ENCODE measurements around the gene SKAP1.
A peak's percentile ranks its signal among the peaks of the same experiment; 100 is the strongest.

Gene SKAP1

GRCh38 chr17:48143629-48144028 lies 286.4 kb downstream of the SKAP1 start:
- peak; percentile 15 for DNase-seq (ENCODE audit: low read depth)
- H3K4me3 ChIP-seq (ENCODE audit: low read depth, low read length) = no peak overlapping the region
- no peak for TF ChIP-seq CTCF (IDR thresholded peaks at IDR 0.05; ENCODE audit: insufficient read depth, low read depth, low read length, missing control alignments)

GRCh38 chr17:48139944-48140343 lies 290.1 kb downstream of the SKAP1 start:
- TF ChIP-seq CTCF (IDR thresholded peaks at IDR 0.05; ENCODE audit: insufficient read depth, low read depth, low read length, missing control alignments) = no peak
- no peak for DNase-seq (ENCODE audit: low read depth)
- H3K4me3 ChIP-seq (ENCODE audit: low read depth, low read length) = no peak overlapping the region

- H3K4me3 ChIP-seq (ENCODE audit: low read depth, low read length) = no peak overlapping the region
- no peak for DNase-seq (ENCODE audit: low read depth)
- no peak for TF ChIP-seq CTCF (IDR thresholded peaks at IDR 0.05; ENCODE audit: insufficient read depth, low read depth, low read length, missing control alignments)
Observed at GRCh38 chr17:48137656-48138055, 292.4 kb downstream of the SKAP1 start.

GRCh38 chr17:48134912-48135480 lies 295.0 kb downstream of the SKAP1 start:
- no peak for DNase-seq (ENCODE audit: low read depth)
- peak; percentile 36 for TF ChIP-seq CTCF (IDR thresholded peaks at IDR 0.05; ENCODE audit: insufficient read depth, low read depth, low read length, missing control alignments)
- no peak overlapping the region for H3K4me3 ChIP-seq (ENCODE audit: low read depth, low read length)

GRCh38 chr17:48132385-48132784 lies 297.6 kb downstream of the SKAP1 start:
- no peak for DNase-seq (ENCODE audit: low read depth)
- no peak for TF ChIP-seq CTCF (IDR thresholded peaks at IDR 0.05; ENCODE audit: insufficient read depth, low read depth, low read length, missing control alignments)
- H3K4me3 ChIP-seq (ENCODE audit: low read depth, low read length) = no peak overlapping the region

GRCh38 chr17:48131216-48131824 lies 298.7 kb downstream of the SKAP1 start:
- peak; percentile 83 for TF ChIP-seq CTCF (IDR thresholded peaks at IDR 0.05; ENCODE audit: insufficient read depth, low read depth, low read length, missing control alignments)
- H3K4me3 ChIP-seq (ENCODE audit: low read depth, low read length) = no peak overlapping the region
- DNase-seq (ENCODE audit: low read depth) = peak; percentile 76

GRCh38 chr17:48129981-48130380 lies 300.0 kb downstream of the SKAP1 start:
- TF ChIP-seq CTCF (IDR thresholded peaks at IDR 0.05; ENCODE audit: insufficient read depth, low read depth, low read length, missing control alignments) = no peak
- no peak overlapping the region for H3K4me3 ChIP-seq (ENCODE audit: low read depth, low read length)
- DNase-seq (ENCODE audit: low read depth) = no peak
